Medulla oblongata (tissue), 1 donor: Measurements from ENCODE around the gene GYG2.
"Not testable (repeated sequence)": the region's sequence is repeated elsewhere in the genome, so short reads cannot be mapped to it uniquely, and the experiment has no call there.

Experiments
- DNase-seq: peaks from one replicate; pipeline ENCODE4 v3.0.0-alpha.2; 2015; ENCODE audit errors: extremely low spot score

GYG2 gene

GRCh38 chrX:2871831-2872230, 43.1 kb downstream of the GYG2 start:
- DNase-seq = no peak

GRCh38 chrX:2872671-2873277, 44.0 kb downstream of the GYG2 start:
- no peak for DNase-seq

- DNase-seq = no peak
Observed at GRCh38 chrX:2874222-2875135, 45.7 kb downstream of the GYG2 start.

- no peak for DNase-seq
Observed at GRCh38 chrX:2875136-2875481, 46.4 kb downstream of the GYG2 start.

- DNase-seq = no peak
Observed at GRCh38 chrX:2875798-2876399, 47.2 kb downstream of the GYG2 start.

GRCh38 chrX:2878563-2878962, 49.8 kb downstream of the GYG2 start:
- DNase-seq = no peak

GRCh38 chrX:2879670-2880069, 50.9 kb downstream of the GYG2 start:
- no peak for DNase-seq

GRCh38 chrX:2883770-2884169, 55.0 kb downstream of the GYG2 start:
- no peak for DNase-seq

- DNase-seq = no peak
Observed at GRCh38 chrX:2888309-2888708, 59.6 kb downstream of the GYG2 start.

GRCh38 chrX:2889045-2889605, 60.4 kb downstream of the GYG2 start:
- no peak for DNase-seq

GRCh38 chrX:2889706-2890490, 61.2 kb downstream of the GYG2 start:
- DNase-seq = not testable (repeated sequence)

- DNase-seq = not testable (repeated sequence)
Observed at GRCh38 chrX:2890536-2891460, 62.1 kb downstream of the GYG2 start.

- no peak for DNase-seq
Observed at GRCh38 chrX:2892816-2893215, 64.1 kb downstream of the GYG2 start.

GRCh38 chrX:2894885-2895292, 66.2 kb downstream of the GYG2 start:
- DNase-seq = no peak

- no peak for DNase-seq
Observed at GRCh38 chrX:2897311-2897689, 68.6 kb downstream of the GYG2 start.

GRCh38 chrX:2897690-2898623, 69.2 kb downstream of the GYG2 start:
- not testable (repeated sequence) for DNase-seq

- DNase-seq = no peak
Observed at GRCh38 chrX:2898846-2899512, 70.2 kb downstream of the GYG2 start.

GRCh38 chrX:2901367-2902036, 72.8 kb downstream of the GYG2 start:
- no peak for DNase-seq
